GM20000 (cell line): Measurements from ENCODE around the gene HNRNPAB.

Experiments used
- DNase-seq: peaks from one replicate; pipeline ENCODE4 v3.0.0; 2012; ENCODE audit warnings: low spot score
- TF ChIP-seq, protein P1 (sequence below): IDR thresholded peaks from 2 replicates; pipeline ENCODE4 v1.5.1; 2012; ENCODE audit warnings: mild to moderate bottlenecking, control low read depth; ENCODE audit errors: extremely low read depth, missing control alignments

HNRNPAB gene

DNA sequence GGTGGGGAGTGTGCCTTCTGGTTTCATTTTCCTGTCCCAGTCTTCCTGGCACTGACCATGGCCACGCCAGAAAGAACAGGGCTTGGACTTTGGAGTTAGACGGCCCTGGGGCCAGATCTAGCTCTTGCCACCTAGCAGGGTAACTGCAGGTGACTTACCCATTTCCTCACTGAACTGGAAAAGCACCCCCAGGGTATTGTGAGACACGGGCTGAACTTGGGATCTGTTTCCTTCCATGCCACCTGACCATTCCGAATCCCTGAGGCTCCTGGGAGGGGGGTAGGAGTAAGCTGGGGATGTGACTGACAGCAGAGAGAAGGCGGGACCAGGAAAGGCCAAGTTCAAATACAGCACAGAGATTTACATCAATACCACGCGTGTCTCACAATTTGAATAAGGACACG is 9.4 kb downstream of the HNRNPAB start:
- DNase-seq = no peak
- TF ChIP-seq, protein P1, sequence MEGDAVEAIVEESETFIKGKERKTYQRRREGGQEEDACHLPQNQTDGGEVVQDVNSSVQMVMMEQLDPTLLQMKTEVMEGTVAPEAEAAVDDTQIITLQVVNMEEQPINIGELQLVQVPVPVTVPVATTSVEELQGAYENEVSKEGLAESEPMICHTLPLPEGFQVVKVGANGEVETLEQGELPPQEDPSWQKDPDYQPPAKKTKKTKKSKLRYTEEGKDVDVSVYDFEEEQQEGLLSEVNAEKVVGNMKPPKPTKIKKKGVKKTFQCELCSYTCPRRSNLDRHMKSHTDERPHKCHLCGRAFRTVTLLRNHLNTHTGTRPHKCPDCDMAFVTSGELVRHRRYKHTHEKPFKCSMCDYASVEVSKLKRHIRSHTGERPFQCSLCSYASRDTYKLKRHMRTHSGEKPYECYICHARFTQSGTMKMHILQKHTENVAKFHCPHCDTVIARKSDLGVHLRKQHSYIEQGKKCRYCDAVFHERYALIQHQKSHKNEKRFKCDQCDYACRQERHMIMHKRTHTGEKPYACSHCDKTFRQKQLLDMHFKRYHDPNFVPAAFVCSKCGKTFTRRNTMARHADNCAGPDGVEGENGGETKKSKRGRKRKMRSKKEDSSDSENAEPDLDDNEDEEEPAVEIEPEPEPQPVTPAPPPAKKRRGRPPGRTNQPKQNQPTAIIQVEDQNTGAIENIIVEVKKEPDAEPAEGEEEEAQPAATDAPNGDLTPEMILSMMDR = no peak

DNA sequence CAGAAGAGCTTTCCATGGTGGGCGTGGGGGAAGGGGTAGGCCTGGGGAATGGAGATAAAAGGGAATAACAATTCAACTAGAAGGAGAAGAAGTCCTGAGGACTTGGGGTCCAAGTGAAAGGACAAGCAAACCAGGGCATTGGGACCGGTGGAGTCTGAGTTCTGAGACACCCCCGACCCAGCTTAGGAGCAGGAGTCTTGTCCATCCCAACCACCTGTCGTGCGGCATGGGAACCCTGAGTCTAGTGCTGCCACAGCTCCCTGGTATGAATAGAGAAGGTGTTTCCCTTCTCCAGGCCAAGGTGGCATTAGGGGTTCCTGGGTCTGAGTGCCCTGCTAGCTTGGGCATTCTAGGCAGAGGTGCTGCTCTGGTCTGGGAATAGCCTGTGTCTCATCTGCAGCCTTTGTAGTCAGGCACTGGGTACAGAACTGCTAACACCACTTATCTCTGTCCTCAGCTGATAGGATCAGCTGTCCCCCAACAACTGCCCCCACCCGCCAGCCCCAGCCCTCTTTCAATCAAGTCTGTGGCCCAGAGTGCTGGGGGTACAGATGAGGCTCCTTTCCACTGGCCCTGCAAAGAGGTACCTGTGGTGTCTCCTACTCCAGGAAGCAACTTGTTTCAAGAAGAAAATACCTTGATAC is 9.9 kb downstream of the HNRNPAB start:
- DNase-seq = no peak
- TF ChIP-seq, protein P1 = no peak

DNA sequence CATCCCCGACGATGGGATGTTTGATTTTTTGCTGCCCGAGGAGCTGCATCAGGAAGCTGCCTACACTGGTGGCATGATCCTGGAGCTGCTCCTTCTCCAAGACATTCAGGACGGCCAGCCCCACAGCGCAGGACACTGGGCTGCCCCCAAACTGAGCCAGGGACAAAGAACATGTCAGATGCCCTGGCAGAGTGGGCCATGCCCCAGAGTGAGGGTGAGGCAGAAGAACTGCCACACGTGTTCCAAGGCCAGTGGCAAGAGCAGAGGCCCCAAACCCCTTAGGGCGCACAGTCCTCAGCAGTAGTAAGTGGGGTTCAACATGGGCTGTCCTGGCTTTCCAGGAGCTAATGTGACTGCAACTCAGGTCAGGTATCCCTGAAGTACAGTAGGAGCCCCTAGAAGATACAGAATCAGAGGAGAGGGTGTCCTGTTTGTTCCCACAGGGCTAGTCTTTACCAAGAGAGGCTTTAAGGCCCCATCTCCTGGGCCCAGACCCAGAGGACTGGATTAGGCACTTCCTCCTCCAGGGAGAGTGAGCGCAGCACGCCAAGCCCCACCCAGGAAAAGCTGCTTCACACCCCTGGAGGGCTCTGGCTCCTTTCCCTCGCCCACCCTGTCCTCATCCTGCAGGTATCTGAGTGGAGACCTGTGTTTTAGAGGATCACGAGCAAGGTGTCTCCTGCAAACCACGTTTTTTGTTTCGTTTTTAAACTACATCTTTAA is 11.1 kb downstream of the HNRNPAB start:
- TF ChIP-seq, protein P1 = no peak
- no peak for DNase-seq

DNA sequence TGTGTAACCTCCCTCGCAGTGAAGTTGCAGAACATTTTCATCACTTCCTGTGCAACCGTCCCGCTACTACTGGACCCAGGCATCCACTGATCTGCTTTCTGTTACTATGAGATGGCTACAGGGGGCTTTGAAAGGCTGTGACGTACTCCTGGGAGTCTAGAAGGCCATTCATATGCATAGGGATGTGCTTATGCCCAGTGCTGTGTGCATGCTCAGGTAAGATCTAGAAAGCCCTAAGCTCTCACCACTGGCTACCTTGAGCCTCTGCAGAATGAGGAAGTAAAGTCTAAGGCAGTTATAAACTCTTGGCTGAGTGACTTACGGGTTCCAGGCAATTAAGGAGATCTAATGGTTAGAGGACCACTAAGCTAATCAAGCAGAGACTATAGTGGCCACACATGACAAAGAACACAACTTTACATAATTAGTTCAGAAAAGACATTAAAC is 11.8 kb downstream of the HNRNPAB start:
- TF ChIP-seq, protein P1 = no peak
- no peak for DNase-seq

DNA sequence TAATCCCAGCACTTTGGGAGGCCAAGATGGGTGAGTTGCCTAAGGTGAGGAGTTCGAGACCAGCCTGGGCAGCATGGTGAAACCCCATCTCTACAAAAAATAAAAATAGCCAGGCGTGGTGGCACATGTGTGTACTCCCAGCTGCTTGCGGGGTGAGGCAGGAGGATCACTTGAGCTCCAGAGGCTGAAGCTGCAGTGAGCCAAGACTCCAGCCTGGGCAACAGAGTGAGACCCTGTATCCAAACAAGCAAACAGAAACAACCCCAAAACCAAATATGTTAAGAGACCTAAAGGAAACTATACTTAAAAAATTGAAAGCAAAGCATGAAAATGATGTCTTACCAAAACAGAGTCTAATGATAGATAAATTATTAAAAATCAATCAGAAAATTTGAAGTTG is 12.4 kb downstream of the HNRNPAB start:
- no peak for DNase-seq

DNA sequence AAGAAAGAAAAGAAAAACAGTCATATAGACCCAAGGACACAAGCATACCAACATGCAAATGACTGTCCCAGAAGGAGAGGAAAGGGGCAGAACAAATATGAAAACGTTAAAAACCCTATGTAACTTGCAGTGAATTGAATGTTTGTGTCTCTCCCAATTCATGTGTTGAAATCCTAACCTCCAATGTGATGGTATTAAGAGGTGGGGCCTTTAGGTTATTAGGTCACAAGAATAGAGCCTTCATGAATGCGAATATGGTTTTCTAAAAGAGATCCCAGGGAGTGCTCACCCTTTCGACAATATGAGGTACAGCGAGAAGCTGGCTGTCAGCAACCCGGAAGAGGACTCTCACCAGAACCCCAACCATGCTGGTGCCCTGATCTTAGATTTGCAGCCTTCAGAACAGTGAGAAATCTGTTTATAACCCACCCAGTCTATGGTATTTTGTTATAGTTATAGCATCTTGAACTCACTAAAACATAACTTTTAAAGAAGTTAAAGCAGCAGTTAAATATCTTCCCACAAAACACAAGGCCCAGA is 14.0 kb downstream of the HNRNPAB start:
- TF ChIP-seq, protein P1 = no peak
- no peak for DNase-seq

More for the DNA sequence above, 12.4 kb downstream of the HNRNPAB start:
- TF ChIP-seq, protein P1 = no peak

DNA sequence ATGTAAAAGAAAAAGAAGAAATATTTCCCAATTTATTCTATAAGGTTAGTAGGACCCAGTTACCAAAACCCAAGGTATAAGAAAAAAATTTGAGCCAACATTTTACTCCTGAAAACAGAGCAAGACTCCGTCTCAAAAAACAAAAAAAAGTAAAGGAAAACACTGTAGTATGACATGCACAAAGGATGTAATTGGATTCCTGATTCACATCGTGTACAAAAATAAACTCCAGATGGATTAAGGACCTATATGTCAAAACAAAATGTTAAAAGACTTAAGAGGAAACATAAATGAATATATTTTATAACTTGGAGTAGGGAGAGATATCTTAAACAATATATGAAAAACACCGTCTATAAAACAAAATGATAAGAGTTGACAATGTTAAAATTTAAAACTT is 14.5 kb downstream of the HNRNPAB start:
- TF ChIP-seq, protein P1 = no peak
- DNase-seq = no peak
